ENCODE data around the gene MCIDAS.

MCIDAS gene

DNA sequence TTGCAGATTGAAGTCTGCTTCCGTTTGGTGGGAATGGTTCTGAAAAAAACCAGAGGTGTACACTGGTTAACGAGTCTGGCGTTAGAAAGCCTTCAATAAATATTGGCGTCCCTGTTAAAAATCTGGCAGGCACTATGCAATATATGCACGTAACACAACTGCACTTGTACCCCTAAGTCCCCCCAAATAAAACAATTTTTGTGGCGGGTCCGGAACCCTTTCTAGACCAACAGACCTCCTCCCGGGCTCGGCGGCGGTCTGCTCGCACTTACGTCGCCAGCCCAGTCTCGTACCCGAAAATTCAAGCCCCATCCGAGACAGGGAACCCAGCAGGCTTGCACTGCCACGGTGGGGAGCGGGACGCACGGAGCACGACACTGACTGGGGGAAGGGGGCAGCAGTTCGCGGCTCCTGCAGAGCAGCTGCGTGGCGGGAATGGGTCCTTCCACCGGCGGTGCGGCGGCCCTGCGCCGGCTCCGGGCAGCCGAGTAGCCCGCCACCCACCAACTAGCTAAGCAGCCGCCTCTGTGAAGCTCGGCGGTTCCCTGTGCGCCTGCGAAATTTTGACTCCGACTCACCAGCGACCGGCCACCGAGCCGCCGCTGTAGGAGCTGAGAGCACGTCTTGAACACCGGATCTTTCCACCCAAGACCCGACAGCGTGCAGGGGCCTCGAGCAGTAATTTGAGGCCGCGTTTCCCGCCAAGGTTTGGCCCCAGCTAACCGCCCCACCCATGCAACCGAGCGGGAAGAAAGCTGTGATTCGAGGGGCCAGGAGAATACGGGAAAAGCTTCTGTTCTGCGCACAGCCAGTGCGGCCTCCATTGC, 3.9 kb downstream of the MCIDAS start:
- Histone ChIP-seq H3K4me3 (ENCODE audit: low read length) (no peak overlapping the region), H3K27ac (ENCODE audit: low read length) (no peak overlapping the region), H3K4me2 (ENCODE audit: low read length) (no peak overlapping the region), H3K79me2 (ENCODE audit: low read length) (no peaks in the 10 kb centered on the region), H3K9ac (ENCODE audit: low read length) (no peak overlapping the region), H3K4me1 (ENCODE audit: low read length) (peaks cover 17% of the 10 kb centered on the region; the same call in 1 of the 2 replicates), H3K36me3 (replicated peaks; ENCODE audit: low read depth, low read length) (no peaks in the 10 kb centered on the region), H3K27me3 (ENCODE audit: low read depth, low read length) (peaks cover 6% of the 10 kb centered on the region), H4K20me1 (ENCODE audit: insufficient read depth, low read length) (no peaks in the 10 kb centered on the region), H3K9me3 (ENCODE audit: insufficient read depth, low read length) (no peaks in the 10 kb centered on the region), H2AFZ (ENCODE audit: low read depth, low read length) (no peak overlapping the region)
- no peak for TF ChIP-seq EZH2phosphoT487 (IDR thresholded peaks at IDR 0.05; ENCODE audit: low read depth)
- TF ChIP-seq, protein P1, sequence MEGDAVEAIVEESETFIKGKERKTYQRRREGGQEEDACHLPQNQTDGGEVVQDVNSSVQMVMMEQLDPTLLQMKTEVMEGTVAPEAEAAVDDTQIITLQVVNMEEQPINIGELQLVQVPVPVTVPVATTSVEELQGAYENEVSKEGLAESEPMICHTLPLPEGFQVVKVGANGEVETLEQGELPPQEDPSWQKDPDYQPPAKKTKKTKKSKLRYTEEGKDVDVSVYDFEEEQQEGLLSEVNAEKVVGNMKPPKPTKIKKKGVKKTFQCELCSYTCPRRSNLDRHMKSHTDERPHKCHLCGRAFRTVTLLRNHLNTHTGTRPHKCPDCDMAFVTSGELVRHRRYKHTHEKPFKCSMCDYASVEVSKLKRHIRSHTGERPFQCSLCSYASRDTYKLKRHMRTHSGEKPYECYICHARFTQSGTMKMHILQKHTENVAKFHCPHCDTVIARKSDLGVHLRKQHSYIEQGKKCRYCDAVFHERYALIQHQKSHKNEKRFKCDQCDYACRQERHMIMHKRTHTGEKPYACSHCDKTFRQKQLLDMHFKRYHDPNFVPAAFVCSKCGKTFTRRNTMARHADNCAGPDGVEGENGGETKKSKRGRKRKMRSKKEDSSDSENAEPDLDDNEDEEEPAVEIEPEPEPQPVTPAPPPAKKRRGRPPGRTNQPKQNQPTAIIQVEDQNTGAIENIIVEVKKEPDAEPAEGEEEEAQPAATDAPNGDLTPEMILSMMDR (IDR thresholded peaks at IDR 0.05; ENCODE audit: low read depth, low read length), result no peak

DNA sequence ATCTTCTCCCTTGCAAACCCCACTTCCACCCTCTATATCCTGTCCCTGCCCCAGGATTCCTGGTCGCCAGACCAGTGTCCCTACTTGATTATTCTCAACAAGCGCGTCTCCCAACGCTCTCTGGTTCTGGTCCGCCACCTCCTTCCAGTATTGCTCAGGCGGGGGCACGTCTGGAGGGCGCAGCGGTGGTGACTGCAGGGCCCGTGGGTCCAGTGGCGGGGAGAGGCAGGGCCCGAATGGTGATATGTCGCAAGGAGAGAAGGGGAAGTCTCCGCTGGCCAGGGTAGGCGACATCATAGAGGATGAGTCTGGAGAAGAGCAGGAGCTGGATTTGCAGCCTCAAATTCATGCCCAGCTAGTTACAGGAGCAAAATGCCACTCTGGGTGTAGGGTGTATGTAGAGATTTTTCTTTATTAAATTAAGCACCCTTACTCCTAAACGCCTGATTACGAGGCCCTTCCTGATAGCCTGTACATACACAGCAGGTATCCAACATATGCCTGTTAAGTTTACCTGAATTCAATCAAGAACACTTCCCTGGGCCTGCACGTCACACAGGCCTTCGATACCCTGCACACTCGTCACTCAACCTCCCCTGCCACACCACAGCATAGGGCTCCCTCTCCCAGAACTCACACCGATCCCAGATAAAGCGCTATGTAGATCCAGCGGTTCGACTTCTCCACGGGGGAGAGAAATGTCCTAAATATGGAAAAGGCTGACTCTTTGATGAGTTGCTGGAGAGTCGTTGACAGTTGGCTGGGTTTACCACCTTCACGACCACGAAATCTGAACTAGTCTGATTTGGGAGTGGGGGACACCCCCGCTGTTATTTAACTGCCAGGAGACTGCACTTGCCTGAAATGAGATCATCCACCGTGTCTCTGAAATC, 4.8 kb downstream of the MCIDAS start:
- H3K27ac ChIP-seq (ENCODE audit: low read length), result no peak overlapping the region
- H3K36me3 ChIP-seq (replicated peaks; ENCODE audit: low read depth, low read length), result no peaks in the 10 kb centered on the region
- peaks cover 12% of the 10 kb centered on the region; the same call in 1 of the 2 replicates for H3K4me1 ChIP-seq (ENCODE audit: low read length)
- H3K79me2 ChIP-seq (ENCODE audit: low read length), result no peaks in the 10 kb centered on the region
- no peak overlapping the region for H3K9ac ChIP-seq (ENCODE audit: low read length)
- no peaks in the 10 kb centered on the region for H3K27me3 ChIP-seq (ENCODE audit: low read depth, low read length)
- no peaks in the 10 kb centered on the region for H4K20me1 ChIP-seq (ENCODE audit: insufficient read depth, low read length)
- no peaks in the 10 kb centered on the region for H3K9me3 ChIP-seq (ENCODE audit: insufficient read depth, low read length)
- TF ChIP-seq EZH2phosphoT487 (IDR thresholded peaks at IDR 0.05; ENCODE audit: low read depth), result no peak
- TF ChIP-seq, protein P1 (IDR thresholded peaks at IDR 0.05; ENCODE audit: low read depth, low read length), result no peak
- no peak overlapping the region for H3K4me2 ChIP-seq (ENCODE audit: low read length)
- H3K4me3 ChIP-seq (ENCODE audit: low read length), result no peak overlapping the region
- no peak overlapping the region for H2AFZ ChIP-seq (ENCODE audit: low read depth, low read length)

DNA sequence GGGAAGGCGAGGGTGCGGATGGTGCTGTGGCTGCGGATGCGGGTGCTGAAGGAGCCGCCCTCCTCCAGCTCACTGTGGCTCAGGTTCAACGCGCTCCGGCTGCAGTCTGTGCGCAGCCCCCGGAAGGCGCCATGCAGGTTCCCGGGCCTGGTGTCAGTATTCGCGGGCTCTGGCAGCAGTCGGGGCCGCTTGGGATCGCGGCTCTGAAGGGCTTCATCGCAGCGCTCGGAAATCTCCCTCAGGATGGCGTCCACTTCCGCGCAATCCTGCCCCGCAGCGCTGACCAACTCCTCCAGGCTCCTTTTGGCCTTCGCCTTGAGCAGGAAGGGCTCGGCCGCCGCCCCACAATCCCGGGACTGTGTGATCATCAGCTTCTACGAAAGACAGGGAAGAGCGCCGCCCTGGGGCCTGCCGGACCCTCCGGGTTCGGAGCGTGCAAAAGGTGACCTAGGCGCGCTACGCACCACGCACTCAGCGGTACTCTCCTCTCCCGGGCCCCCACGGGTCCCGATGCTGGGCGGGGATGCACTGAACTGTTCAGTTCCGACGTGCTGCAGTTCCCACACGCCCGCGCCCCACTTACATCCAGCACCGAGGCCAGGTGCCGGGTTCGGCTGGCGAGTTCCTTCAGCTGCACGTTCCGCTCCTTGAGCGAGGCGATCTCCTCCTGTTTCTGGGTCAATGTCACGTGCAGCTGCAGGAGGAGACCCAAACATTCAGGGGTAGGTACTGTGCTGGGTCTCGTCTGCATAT, 6.5 kb downstream of the MCIDAS start:
- peak overlapping the region; percentile 75 for H3K9ac ChIP-seq (ENCODE audit: low read length)
- no peaks in the 10 kb centered on the region for H3K79me2 ChIP-seq (ENCODE audit: low read length)
- H3K4me1 ChIP-seq (ENCODE audit: low read length), result peaks cover 8% of the 10 kb centered on the region; the same call in 1 of the 2 replicates
- no peak overlapping the region for H3K27ac ChIP-seq (ENCODE audit: low read length)
- no peaks in the 10 kb centered on the region for H3K27me3 ChIP-seq (ENCODE audit: low read depth, low read length)
- no peaks in the 10 kb centered on the region for H3K9me3 ChIP-seq (ENCODE audit: insufficient read depth, low read length)
- no peaks in the 10 kb centered on the region for H3K36me3 ChIP-seq (replicated peaks; ENCODE audit: low read depth, low read length)
- peak overlapping the region; percentile 83 for H3K4me2 ChIP-seq (ENCODE audit: low read length)
- peak overlapping the region; percentile 89 for H3K4me3 ChIP-seq (ENCODE audit: low read length)
- H4K20me1 ChIP-seq (ENCODE audit: insufficient read depth, low read length), result no peaks in the 10 kb centered on the region
- peak overlapping the region; percentile 99 for H2AFZ ChIP-seq (ENCODE audit: low read depth, low read length)
- TF ChIP-seq EZH2phosphoT487 (IDR thresholded peaks at IDR 0.05; ENCODE audit: low read depth), result no peak
- TF ChIP-seq, protein P1 (IDR thresholded peaks at IDR 0.05; ENCODE audit: low read depth, low read length), result peak; percentile 35
